ENCODE data around the gene FBXW12.

FBXW12 gene

DNA sequence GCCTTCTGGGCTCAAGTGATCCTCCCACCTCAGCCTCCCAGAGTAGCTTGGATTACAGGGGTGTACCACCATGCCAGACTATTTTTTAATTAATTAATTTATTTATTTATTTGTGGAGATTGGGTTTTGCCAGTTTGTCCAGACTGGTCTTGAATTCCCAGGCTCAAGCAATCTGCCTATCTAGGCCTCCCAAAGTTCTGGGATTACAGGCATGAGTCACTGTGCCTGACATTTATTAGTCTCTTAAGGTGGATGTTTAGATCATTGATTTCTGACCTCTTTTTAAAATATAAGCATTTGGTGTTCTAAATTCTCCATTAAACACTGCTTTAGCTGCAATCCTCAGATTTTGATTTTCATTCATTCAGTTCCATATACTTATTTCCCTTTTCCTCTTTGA lies 15.6 kb downstream of the FBXW12 start:
- H3K9me2 ChIP-seq (replicated peaks; ENCODE audit: insufficient read depth, low read length) = no peaks in the 10 kb centered on the region
- H2AFZ ChIP-seq (ENCODE audit: low read depth, low read length, severe bottlenecking) = no peak overlapping the region
- no peaks in the 10 kb centered on the region for H3K36me3 ChIP-seq (ENCODE audit: low read length)
- no peaks in the 10 kb centered on the region for H4K20me1 ChIP-seq (ENCODE audit: low read depth, low read length)
- H3K27ac ChIP-seq (ENCODE audit: low read depth, low read length) = no peak overlapping the region
- H3K9me3 ChIP-seq (ENCODE audit: insufficient read depth, low read length) = no peaks in the 10 kb centered on the region
- H3K9ac ChIP-seq (ENCODE audit: low read length) = no peak overlapping the region
- TF ChIP-seq EZH2phosphoT487 (conservative IDR thresholded peaks at IDR 0.05; ENCODE audit: low read length) = no peak
- TF ChIP-seq, protein P1, sequence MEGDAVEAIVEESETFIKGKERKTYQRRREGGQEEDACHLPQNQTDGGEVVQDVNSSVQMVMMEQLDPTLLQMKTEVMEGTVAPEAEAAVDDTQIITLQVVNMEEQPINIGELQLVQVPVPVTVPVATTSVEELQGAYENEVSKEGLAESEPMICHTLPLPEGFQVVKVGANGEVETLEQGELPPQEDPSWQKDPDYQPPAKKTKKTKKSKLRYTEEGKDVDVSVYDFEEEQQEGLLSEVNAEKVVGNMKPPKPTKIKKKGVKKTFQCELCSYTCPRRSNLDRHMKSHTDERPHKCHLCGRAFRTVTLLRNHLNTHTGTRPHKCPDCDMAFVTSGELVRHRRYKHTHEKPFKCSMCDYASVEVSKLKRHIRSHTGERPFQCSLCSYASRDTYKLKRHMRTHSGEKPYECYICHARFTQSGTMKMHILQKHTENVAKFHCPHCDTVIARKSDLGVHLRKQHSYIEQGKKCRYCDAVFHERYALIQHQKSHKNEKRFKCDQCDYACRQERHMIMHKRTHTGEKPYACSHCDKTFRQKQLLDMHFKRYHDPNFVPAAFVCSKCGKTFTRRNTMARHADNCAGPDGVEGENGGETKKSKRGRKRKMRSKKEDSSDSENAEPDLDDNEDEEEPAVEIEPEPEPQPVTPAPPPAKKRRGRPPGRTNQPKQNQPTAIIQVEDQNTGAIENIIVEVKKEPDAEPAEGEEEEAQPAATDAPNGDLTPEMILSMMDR (IDR thresholded peaks at IDR 0.05; ENCODE audit: insufficient read depth, low read length, poor library complexity, severe bottlenecking) = no peak
- H3K79me2 ChIP-seq (ENCODE audit: insufficient read depth, low read length) = no peaks in the 10 kb centered on the region
- no peak overlapping the region for H3K4me2 ChIP-seq (ENCODE audit: low read depth, low read length, poor library complexity, severe bottlenecking)
- no peaks in the 10 kb centered on the region for H3K27me3 ChIP-seq (ENCODE audit: low read length)
- H3K4me3 ChIP-seq (ENCODE audit: insufficient read depth, low read length, poor library complexity, severe bottlenecking) = no peak overlapping the region
- no peaks in the 10 kb centered on the region for H3F3A ChIP-seq (ENCODE audit: insufficient read depth)

DNA sequence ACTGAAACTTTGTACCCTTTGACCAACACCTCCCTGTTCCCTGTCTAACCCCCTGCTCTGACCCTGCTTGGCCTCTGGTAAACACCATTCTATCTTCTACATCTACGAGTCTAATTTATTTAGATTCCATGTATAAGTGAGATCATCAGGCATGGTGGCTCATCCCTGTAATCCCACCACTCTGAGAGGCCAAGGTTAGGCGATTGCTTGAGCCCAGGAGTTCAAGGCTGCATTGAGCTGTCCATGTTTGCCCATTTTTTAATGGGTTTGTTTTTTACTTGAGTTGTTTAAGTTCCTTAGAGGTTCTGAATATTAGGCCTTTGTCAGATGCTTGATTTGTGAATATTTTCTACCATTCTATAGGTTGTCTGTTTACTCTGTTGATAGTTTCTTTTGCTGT lies 16.9 kb downstream of the FBXW12 start:
- TF ChIP-seq, protein P1 (IDR thresholded peaks at IDR 0.05; ENCODE audit: insufficient read depth, low read length, poor library complexity, severe bottlenecking) = no peak
- TF ChIP-seq EZH2phosphoT487 (conservative IDR thresholded peaks at IDR 0.05; ENCODE audit: low read length) = no peak
- Histone ChIP-seq H3K27ac (ENCODE audit: low read depth, low read length) (no peak overlapping the region), H3K9me3 (ENCODE audit: insufficient read depth, low read length) (no peaks in the 10 kb centered on the region), H3K4me3 (ENCODE audit: insufficient read depth, low read length, poor library complexity, severe bottlenecking) (no peak overlapping the region), H3K27me3 (ENCODE audit: low read length) (no peaks in the 10 kb centered on the region), H2AFZ (ENCODE audit: low read depth, low read length, severe bottlenecking) (no peak overlapping the region), H3K9me2 (replicated peaks; ENCODE audit: insufficient read depth, low read length) (no peaks in the 10 kb centered on the region), H3K4me2 (ENCODE audit: low read depth, low read length, poor library complexity, severe bottlenecking) (no peak overlapping the region), H3F3A (ENCODE audit: insufficient read depth) (no peaks in the 10 kb centered on the region), H3K79me2 (ENCODE audit: insufficient read depth, low read length) (no peaks in the 10 kb centered on the region), H4K20me1 (ENCODE audit: low read depth, low read length) (no peaks in the 10 kb centered on the region), H3K36me3 (ENCODE audit: low read length) (no peaks in the 10 kb centered on the region), H3K9ac (ENCODE audit: low read length) (no peak overlapping the region)

DNA sequence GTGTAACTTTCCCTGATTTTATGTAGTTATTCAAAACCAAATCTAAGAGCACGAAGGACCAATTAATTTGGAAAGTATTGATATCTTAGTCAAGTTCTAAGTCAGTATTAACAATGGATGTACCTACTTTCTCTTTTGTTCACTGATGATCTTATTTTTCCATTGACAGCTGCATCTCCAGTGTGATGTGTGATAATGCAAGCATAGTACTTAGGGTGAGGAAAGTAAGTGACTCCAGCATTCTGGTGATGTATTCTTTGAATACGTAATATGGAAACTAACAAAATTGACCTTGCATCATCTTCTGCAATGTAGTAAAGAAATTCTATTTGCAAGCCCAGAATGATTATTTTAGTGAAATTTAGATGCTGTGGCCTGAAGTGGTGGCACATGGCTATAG lies 22.4 kb downstream of the FBXW12 start:
- no peaks in the 10 kb centered on the region for H4K20me1 ChIP-seq (ENCODE audit: low read depth, low read length)
- no peak overlapping the region for H3K27ac ChIP-seq (ENCODE audit: low read depth, low read length)
- no peaks in the 10 kb centered on the region for H3K36me3 ChIP-seq (ENCODE audit: low read length)
- no peaks in the 10 kb centered on the region for H3K9me3 ChIP-seq (ENCODE audit: insufficient read depth, low read length)
- no peaks in the 10 kb centered on the region for H3K27me3 ChIP-seq (ENCODE audit: low read length)
- no peak overlapping the region for H3K4me2 ChIP-seq (ENCODE audit: low read depth, low read length, poor library complexity, severe bottlenecking)
- no peak overlapping the region for H3K4me3 ChIP-seq (ENCODE audit: insufficient read depth, low read length, poor library complexity, severe bottlenecking)
- TF ChIP-seq, protein P1 (IDR thresholded peaks at IDR 0.05; ENCODE audit: insufficient read depth, low read length, poor library complexity, severe bottlenecking) = no peak
- TF ChIP-seq EZH2phosphoT487 (conservative IDR thresholded peaks at IDR 0.05; ENCODE audit: low read length) = no peak
- no peak overlapping the region for H3K9ac ChIP-seq (ENCODE audit: low read length)
- H2AFZ ChIP-seq (ENCODE audit: low read depth, low read length, severe bottlenecking) = no peak overlapping the region
- H3F3A ChIP-seq (ENCODE audit: insufficient read depth) = no peaks in the 10 kb centered on the region
- no peaks in the 10 kb centered on the region for H3K9me2 ChIP-seq (replicated peaks; ENCODE audit: insufficient read depth, low read length)
- no peaks in the 10 kb centered on the region for H3K79me2 ChIP-seq (ENCODE audit: insufficient read depth, low read length)

All from SU-DHL-6 (cell line).